NCI-H1105 (cell line): ENCODE data around the gene CDH22.

Source experiments
- DNase-seq: peaks from one replicate; lab custom pipeline; 2025; lab: John Stamatoyannopoulos, UW

Gene CDH22

GRCh38 chr20:46240881-46241280 is 67.4 kb downstream of the CDH22 start:
- DNase-seq = no peak

DNA sequence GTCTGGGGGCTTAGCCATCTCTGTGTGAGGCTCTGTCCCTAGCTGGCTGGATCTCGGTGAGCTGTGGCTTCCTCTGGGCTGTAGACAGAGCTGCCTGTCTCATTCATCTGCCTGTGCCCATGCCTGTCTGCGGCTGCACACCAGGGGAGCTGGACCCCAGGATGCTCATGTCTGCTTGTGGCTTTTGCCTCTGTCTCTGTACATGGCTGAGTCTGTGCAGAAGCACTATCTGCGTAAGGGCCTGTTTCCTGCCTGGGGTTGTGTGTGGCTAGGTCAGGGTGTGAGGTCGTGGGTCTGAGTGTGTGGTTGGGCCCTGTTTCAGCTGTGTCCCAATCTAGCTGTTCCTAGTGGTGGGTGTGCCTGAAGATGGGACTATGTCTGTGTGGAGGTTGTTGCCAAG is 68.2 kb downstream of the CDH22 start:
- DNase-seq = no peak

GRCh38 chr20:46237736-46238135 is 70.6 kb downstream of the CDH22 start:
- DNase-seq = no peak

- DNase-seq = no peak
Observed at GRCh38 chr20:46237227-46237626, 71.1 kb downstream of the CDH22 start.

- DNase-seq = no peak
Observed at GRCh38 chr20:46235077-46235476, 73.2 kb downstream of the CDH22 start.

- DNase-seq = no peak
Observed at GRCh38 chr20:46233701-46234100, 74.6 kb downstream of the CDH22 start.

DNA sequence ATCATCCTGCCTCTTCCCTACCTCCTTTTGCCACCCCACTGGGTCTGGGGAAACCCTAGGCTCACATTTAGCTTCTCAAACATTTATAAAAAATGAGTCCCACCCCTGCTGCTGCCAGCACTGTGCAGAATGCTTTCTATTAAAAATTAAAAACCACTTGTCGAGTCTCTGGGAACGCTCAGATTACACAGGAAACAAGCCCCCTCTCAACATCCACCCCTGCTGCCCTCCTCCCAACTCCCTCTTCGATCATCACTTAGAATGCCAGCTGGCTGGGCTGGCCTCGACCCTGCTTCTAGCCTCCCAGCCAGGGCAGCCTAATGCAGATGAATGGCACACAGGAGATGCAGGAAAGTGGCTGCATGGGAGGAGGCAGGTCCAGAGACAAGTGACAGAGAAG is 75.8 kb downstream of the CDH22 start:
- DNase-seq = peak; percentile 72

- DNase-seq = no peak
Observed at GRCh38 chr20:46230801-46231282, 77.5 kb downstream of the CDH22 start.

DNA sequence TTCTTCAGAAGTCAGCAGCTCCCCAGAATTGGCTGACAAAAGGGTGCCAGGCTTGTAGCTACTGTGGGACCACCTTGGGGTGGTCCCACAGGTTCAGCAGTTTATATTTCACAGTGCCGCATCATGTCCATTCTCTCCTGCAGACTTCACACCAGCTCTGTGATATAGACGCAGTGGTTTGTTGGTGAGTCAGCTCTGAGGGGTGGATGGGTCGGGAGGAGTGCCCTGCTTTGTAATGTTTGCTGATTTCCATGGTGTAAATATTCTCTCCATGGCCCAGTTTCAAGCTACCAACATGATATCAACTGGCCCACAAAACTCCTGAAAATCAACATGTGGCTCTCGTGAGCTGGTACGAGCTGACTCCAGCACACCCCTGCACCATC is 78.2 kb downstream of the CDH22 start:
- DNase-seq = no peak

- no peak for DNase-seq
Observed at GRCh38 chr20:46229478-46230105, 78.7 kb downstream of the CDH22 start.

- no peak for DNase-seq
Observed at GRCh38 chr20:46228670-46229069, 79.6 kb downstream of the CDH22 start.

GRCh38 chr20:46227272-46227767 is 81.0 kb downstream of the CDH22 start:
- DNase-seq = no peak

GRCh38 chr20:46226602-46227001 is 81.7 kb downstream of the CDH22 start:
- no peak for DNase-seq

GRCh38 chr20:46222521-46223007 is 85.7 kb downstream of the CDH22 start:
- no peak for DNase-seq

- no peak for DNase-seq
Observed at GRCh38 chr20:46221256-46221833, 87.0 kb downstream of the CDH22 start.

DNA sequence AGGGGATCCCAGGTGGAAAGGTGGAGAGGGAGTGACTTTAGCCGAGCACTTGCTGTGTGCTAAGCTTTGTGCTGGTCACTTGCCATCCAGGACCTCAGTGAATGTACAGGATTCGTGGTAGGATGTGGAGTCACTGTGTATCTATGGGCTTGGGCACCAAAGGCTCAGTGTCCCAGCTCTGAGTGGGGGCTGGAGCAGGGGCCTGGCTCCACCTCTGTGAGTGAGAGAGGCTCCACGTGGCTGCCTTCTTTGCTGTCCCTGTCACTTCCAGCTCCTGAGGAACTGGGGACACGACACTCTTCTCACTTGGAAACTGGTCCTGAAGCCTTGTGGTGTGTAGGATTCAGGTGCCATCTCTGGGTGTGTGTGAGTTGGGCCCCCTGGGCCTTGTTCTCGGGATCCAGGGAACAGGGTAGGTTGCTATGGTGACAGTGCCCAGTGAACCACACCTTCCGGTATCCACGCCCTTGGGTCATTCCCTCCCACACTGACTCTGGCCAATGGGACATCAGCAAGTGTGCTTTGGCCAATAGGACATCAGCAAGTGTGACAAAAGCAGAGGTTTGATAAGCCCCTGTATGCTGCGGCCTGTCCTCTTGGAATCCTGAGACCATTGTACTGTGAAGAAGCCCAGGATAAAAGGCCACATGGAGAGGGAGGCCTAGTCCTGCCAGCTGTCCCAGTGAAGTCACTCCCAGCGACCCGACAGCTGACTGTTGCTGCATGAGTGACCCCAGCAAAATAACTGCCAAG is 87.7 kb downstream of the CDH22 start:
- peak; percentile 96 for DNase-seq

GRCh38 chr20:46219920-46220319 is 88.4 kb downstream of the CDH22 start:
- DNase-seq = no peak

- DNase-seq = no peak
Observed at GRCh38 chr20:46219190-46219589, 89.1 kb downstream of the CDH22 start.

GRCh38 chr20:46218656-46219055 is 89.6 kb downstream of the CDH22 start:
- DNase-seq = peak; percentile 95

- DNase-seq = no peak
Observed at GRCh38 chr20:46217583-46217982, 90.7 kb downstream of the CDH22 start.

- DNase-seq = no peak
Observed at GRCh38 chr20:46216770-46217464, 91.4 kb downstream of the CDH22 start.
